Small intestine (tissue), 7 donors: ENCODE data around the gene CIB4. TPM values are rescaled to one million over a fixed set of nuclear protein-coding genes. Genes with fewer than 3 reads are reported as not detected.
"Not testable (repeated sequence)": the region's sequence is repeated elsewhere in the genome, so short reads cannot be mapped to it uniquely, and the experiment has no call there.

Experiments used
- DNase-seq, 2 donors: peaks; one replicate each; pipeline versions ENCODE4 v3.0.0 to v3.0.0-alpha.2; 2013
- FAIRE-seq: peaks from 2 replicates; lab custom pipeline; 2012; peaks lifted over from hg19 to GRCh38; lab: Jason Lieb, UNC
- H3K27ac ChIP-seq, 3 donors: one replicate each; pipeline ENCODE4 v1.5.1; 2013; ENCODE audit warnings: low read length in 2 of 3, mild to moderate bottlenecking in 2 of 3, control low read depth in 1 of 3, inconsistent platforms in 1 of 3, low read depth in 1 of 3, moderate library complexity in 1 of 3
- H3K27me3 ChIP-seq, 3 donors: one replicate each; pipeline ENCODE4 v1.6.1; 2013; ENCODE audit warnings: low read length in 3 of 3, inconsistent platforms in 1 of 3; ENCODE audit not compliant: control insufficient read depth in 3 of 3, insufficient read depth in 3 of 3
- H3K36me3 ChIP-seq, 3 donors: one replicate each; pipeline ENCODE4 v1.6.1; 2013; ENCODE audit warnings: low read length in 3 of 3, inconsistent platforms in 1 of 3, low read depth in 1 of 3, mild to moderate bottlenecking in 1 of 3, moderate library complexity in 1 of 3; ENCODE audit not compliant: control insufficient read depth in 3 of 3, insufficient read depth in 2 of 3
- H3K4me1 ChIP-seq, 3 donors: one replicate each; pipeline ENCODE4 v1.6.1; 2013; ENCODE audit warnings: low read length in 2 of 3, inconsistent platforms in 1 of 3, low read depth in 1 of 3, mild to moderate bottlenecking in 1 of 3, moderate library complexity in 1 of 3; ENCODE audit not compliant: control insufficient read depth in 3 of 3, insufficient read depth in 2 of 3
- H3K4me3 ChIP-seq, 3 donors: one replicate each; pipeline ENCODE4 v1.5.1; 2013; ENCODE audit warnings: low read length in 3 of 3, control low read depth in 1 of 3, inconsistent platforms in 1 of 3, low read depth in 1 of 3, mild to moderate bottlenecking in 1 of 3, moderate library complexity in 1 of 3
- H3K9me3 ChIP-seq, 2 donors: one replicate each; pipeline ENCODE4 v1.6.1; 2013; ENCODE audit warnings: low read depth in 1 of 2, low read length in 1 of 2; ENCODE audit not compliant: control insufficient read depth in 2 of 2, insufficient read depth in 1 of 2
- WGBS, 3 donors: extraction: QIAGEN DNeasy Blood & Tissue Kit; methylation state at CpG; one replicate each; pipeline ENCODE4 v1.1.7; 2013; 5-methylcytosine and 5-hydroxymethylcytosine counted together
- polyA plus RNA-seq, 4 donors: library from polyadenylated mRNA; stranded (reverse) in 3 of 4; unstranded in 1 of 4; fragments of 200-250 nt in 3 of 4; fragments of 120-200 nt in 1 of 4; gene quantifications; one replicate each; pipeline versions ENCODE4 v1.2.1 to v1.2.3, GENCODE V29; 2013
- donor health status: healthy with polysubstance abuse.
- donor health status: control.
- donor health status: control.
- donor health status: Bipolar disorder and iron deficiency.
- donor health status: healthy.

CIB4 gene
- polyA plus RNA-seq, 4 donors: 0.15 TPM; not detected in 3

DNA sequence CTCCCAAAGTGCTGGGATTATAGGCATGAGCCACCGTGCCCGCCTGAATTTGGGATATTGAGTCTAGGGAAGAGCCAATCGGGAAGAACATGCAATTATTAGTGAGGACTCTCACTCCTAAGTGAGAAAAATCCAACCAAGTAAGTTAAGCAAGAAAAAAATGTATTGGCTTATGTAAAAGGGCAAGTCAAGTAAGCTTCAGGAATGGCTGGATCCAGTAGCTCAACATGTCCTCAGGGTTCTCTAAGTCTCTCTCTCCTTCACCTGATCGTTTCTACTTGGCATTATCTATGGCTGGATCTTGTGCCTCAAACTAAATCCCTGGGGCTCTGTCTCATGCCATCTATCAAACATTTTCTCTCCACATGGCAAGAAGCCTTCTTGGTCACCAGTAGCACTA, 16.1 kb upstream of the CIB4 start:
- no peak for FAIRE-seq
- Histone ChIP-seq H3K27ac (no peak overlapping the region), H3K4me3 (no peak overlapping the region), H3K36me3 (no peaks in the 10 kb centered on the region), H3K27me3 (peaks cover 0 to 2% (median 0%) of the 10 kb centered on the region in 3 donors), H3K9me3 (peaks cover 0 to 4% of the 10 kb centered on the region in 2 donors), H3K4me1 (no peaks in the 10 kb centered on the region)
- 68 to 91% (median 84%) methylated on average over 4 of the region's 4 CpGs for WGBS, 3 donors
- no peak for DNase-seq

DNA sequence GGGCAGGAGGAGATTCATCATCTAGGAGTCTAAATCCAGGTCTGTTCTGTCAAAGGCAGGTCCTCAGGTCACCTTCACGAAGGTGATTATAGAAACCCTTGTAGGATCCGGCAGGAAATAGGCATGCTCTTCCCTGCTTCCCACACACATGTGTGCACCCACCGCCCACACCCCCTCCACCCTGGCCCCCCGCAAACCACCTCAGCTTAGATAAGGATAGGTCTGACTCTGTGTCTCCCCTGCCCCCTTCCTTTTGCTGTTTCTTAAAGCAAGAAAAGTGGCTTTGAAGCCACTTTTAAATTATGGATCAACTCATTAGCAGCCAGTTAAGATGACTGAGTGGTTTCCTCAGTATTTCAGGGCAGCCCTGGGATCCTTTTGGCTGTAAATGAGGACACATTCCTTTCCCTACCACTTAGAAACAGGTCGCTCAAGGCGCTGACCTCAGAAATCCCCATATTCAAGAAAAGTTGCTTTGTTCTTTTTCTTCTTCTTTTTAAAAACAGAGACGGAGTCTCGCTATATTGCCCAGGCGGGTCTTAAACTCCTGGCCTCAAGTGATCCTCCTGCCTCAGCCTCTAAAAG, 14.5 kb upstream of the CIB4 start:
- H3K4me1 ChIP-seq: no peaks in the 10 kb centered on the region
- no peaks in the 10 kb centered on the region for H3K36me3 ChIP-seq
- FAIRE-seq (no peak), DNase-seq (no peak)
- H3K4me3 ChIP-seq: no peak overlapping the region
- WGBS, 3 donors: 88 to 95% (median 89%) methylated on average over 9 of the region's 9 CpGs
- no peaks in the 10 kb centered on the region for H3K9me3 ChIP-seq
- H3K27ac ChIP-seq: no peak overlapping the region
- H3K27me3 ChIP-seq: no peaks in the 10 kb centered on the region

DNA sequence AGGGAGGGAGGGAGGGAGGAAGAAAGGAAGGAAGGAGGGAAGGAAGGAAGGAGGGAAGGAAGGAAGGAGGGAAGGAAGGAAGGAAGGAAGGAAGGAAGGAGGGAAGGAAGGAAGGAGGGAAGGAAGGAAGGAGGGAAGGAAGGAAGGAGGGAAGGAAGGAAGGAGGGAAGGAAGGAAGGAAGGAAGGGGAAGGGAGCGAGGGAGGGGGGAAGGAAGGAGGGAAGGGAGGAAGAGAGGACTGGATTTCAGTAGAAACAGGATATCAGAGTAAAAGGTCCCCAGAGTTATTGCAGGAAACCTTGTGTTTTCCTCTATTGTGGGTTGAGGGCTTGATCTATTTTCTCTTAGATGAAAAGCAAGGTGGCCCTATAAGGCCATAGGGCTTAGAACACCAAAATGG, 14.0 kb upstream of the CIB4 start:
- not testable (repeated sequence) for H3K9me3 ChIP-seq, H3K4me3 ChIP-seq, H3K27ac ChIP-seq, FAIRE-seq, H3K27me3 ChIP-seq, H3K36me3 ChIP-seq, DNase-seq, H3K4me1 ChIP-seq
- WGBS, 3 donors: 31 to 76% (median 67%) methylated on average over 1 of the region's 1 CpG

DNA sequence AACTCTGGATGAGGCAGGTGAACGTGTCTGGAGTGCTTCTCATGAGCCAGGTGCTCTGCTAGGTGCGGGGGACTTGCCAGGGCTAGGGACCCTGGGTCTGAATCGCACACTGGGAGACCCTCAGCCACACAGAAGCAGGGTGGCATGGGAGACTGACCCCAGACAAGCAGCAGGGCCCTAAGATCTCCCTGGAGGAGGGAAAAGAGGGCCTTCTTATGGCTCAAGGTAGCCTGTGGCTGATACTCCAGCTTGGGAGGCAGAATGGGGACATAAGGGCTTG, 12.8 kb upstream of the CIB4 start:
- H3K9me3 ChIP-seq: no peaks in the 10 kb centered on the region
- no peak overlapping the region for H3K27ac ChIP-seq
- FAIRE-seq (no peak), DNase-seq (no peak)
- no peaks in the 10 kb centered on the region for H3K36me3 ChIP-seq
- H3K27me3 ChIP-seq: peaks cover 0 to 4% (median 0%) of the 10 kb centered on the region in 3 donors
- 51 to 83% (median 73%) methylated on average over 3 of the region's 3 CpGs for WGBS, 3 donors
- H3K4me3 ChIP-seq: no peak overlapping the region
- H3K4me1 ChIP-seq: no peaks in the 10 kb centered on the region

DNA sequence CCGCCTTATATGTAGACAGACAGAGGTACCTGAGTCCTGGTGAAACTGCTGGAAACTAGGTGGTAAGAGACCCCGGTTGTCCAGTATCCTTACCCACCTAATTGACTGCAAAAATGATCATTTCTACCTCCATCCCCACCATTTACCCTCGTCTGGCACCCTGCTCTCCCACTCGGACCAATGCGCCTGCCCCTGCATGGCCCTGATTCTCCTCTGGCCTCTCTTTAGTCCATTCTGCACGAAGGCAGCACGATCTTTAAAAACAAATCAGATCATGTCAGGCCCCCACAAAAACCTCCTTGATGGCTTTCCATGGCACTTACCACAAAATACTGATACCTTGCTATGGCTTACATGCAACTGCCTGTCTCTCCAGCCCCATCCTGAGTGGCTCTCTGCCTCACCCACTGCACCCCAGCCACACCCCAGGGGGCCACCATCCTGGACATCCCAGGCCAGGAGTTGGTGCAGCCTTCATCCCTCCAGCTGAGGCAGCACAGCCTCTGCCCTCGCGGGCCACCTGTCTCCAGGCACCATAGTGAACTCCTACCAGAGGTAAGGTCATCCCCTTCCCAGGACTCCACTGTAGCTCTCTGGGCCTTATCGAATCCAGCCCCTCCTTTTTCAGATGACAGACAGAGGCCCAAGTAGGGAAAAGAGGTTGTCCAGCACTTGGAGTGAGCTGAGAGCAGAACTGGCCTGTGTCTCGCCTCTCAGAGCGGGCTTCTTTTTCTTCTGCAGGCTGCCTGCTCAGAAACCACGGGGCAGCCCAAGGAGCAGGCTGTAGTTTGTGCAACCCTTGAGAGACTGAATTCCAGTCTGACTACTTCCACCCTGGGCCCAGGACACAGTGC, 12.3 kb upstream of the CIB4 start:
- Histone ChIP-seq H3K4me3 (no peak overlapping the region), H3K4me1 (no peaks in the 10 kb centered on the region), H3K27me3 (peaks cover 0 to 4% (median 0%) of the 10 kb centered on the region in 3 donors), H3K36me3 (no peaks in the 10 kb centered on the region), H3K9me3 (no peaks in the 10 kb centered on the region), H3K27ac (peak overlapping the region in 1 of 3 donors; percentile 73)
- no peak for DNase-seq
- no peak for FAIRE-seq
- WGBS, 3 donors: 82 to 86% (median 85%) methylated on average over 13 of the region's 13 CpGs

DNA sequence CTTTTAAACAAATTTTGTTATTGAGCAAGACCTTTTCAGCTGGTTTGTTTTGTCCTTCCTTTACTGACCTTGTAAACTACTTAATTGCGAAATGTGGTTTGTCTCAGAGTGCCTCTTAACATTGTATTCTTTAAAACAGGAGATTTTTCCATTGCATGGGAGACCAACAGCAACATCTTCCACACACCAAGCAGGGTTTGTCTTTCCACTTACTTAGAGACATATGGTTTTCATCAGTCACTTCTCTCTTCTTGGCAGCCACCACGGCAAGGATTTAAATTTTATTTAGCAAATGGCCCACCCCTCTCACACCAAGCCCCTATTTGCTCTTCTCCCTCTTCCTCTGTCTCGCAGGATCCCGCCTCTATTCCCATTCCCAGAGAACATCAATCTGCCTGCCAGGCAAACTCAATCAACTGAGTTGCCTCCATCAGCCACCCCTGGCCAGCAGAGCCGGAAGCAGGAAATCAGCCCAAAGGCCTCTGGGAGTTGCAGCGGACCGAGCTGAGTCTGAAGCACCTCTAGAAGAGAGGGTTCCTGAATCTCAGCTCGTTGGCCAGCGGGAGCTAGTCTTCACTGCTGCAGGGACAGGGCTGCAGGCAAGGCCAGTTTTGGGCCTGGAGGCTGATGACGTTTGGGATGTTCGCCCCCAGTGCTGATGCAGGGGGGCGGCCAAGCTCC, 11.3 kb upstream of the CIB4 start:
- Histone ChIP-seq H3K27ac (peak overlapping the region in 2 of 3 donors; percentile 19 to 73), H3K9me3 (no peaks in the 10 kb centered on the region), H3K4me3 (no peak overlapping the region), H3K27me3 (peaks cover 0 to 4% (median 0%) of the 10 kb centered on the region in 3 donors), H3K4me1 (no peaks in the 10 kb centered on the region), H3K36me3 (no peaks in the 10 kb centered on the region)
- FAIRE-seq (no peak), DNase-seq (peak in 1 of 2 donors; percentile 30)
- WGBS, 3 donors: 62 to 86% (median 80%) methylated on average over 12 of the region's 12 CpGs

DNA sequence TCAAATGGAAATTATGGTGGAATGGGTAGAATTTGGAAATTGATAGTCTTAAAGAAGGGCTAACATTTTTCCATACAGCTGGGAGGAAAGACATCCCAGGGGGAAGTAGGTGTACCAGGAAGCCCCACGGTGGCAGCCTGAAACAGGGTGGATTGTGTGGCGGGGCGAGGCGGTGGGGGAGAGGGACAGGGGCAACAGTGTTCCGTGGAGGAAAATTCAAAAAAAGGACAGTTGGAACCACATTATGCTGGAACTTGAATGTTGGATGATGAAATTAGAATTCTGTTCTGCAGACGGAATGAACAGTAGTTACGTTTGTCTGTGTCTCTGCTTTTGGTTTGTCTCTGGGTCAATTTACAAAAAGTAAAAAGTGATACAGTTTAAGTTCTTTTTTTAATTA, 10.6 kb upstream of the CIB4 start:
- Histone ChIP-seq H3K27me3 (peaks cover 0 to 9% (median 0%) of the 10 kb centered on the region in 3 donors), H3K36me3 (no peaks in the 10 kb centered on the region), H3K4me1 (no peaks in the 10 kb centered on the region), H3K27ac (peak overlapping the region in 2 of 3 donors; percentile 32 to 73), H3K9me3 (no peaks in the 10 kb centered on the region), H3K4me3 (no peak overlapping the region)
- no peak for DNase-seq
- FAIRE-seq: no peak
- WGBS, 3 donors: 74 to 88% (median 81%) methylated on average over 7 of the region's 7 CpGs

DNA sequence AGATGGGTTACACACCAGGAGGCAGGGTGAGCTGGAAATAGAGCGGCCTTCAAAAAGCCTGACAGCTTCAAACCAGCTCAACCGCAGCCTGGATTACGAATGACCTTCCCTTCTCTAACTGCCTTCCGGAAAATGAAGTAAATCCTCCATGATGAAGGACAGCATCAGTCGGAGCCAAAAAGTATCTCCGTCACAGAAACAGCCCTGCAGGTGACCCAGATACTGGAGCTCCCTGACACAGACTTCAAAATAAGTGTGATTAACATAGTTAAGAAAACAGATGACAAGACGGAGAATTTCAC, 10.3 kb upstream of the CIB4 start:
- 79 to 91% (median 86%) methylated on average over 7 of the region's 7 CpGs for WGBS, 3 donors
- Histone ChIP-seq H3K27ac (peak overlapping the region in 2 of 3 donors; percentile 62 to 73), H3K27me3 (peaks cover 0 to 9% (median 0%) of the 10 kb centered on the region in 3 donors), H3K9me3 (no peaks in the 10 kb centered on the region), H3K4me1 (no peaks in the 10 kb centered on the region), H3K4me3 (no peak overlapping the region), H3K36me3 (no peaks in the 10 kb centered on the region)
- DNase-seq (no peak), FAIRE-seq (no peak)
